HepG2 (cell line): ENCODE results near the gene XXYLT1. TPM values are rescaled to one million over a fixed set of nuclear protein-coding genes. Genes with fewer than 3 reads are reported as not detected.

ENCODE experiments used
- ATF7-NPFF ChIP-seq: sonication (generic); formaldehyde crosslinking; IDR thresholded peaks from 2 replicates; pipeline ENCODE4 v1.8.1; 2023; ENCODE audit warnings: mild to moderate bottlenecking, low read depth, missing genetic modification reagents, moderate library complexity
- MTF2 ChIP-seq: sonication (generic); formaldehyde crosslinking; IDR thresholded peaks from 2 replicates; pipeline ENCODE4 v1.5.0; 2020; ENCODE audit warnings: missing genetic modification reagents, borderline replicate concordance
- NFKBIZ ChIP-seq: IDR thresholded peaks from 2 replicates; pipeline ENCODE4 v1.6.1; 2018; ENCODE audit warnings: missing genetic modification reagents, missing compliant biosample characterization
- polyA plus RNA-seq, 8 experiments: library from polyadenylated mRNA; depleted of rRNA in 3 of 8; stranded (reverse) in 7 of 8; unstranded in 1 of 8; fragments of >200 nt; fragmentation: Illumina TruSeq in 4 of 8; extraction: Trizol in 4 of 8; gene quantifications; 2 replicates each; pipeline versions ENCODE4 v1.2.1 to v1.2.3, GENCODE V29; 2011 to 2016; ENCODE audit warnings: low read depth in 4 of 8, missing spikeins in 1 of 8, mixed read lengths in 1 of 8; ENCODE audit not compliant: insufficient read depth in 1 of 8
- total RNA-seq, 5 experiments: library from RNA; depleted of rRNA; stranded (reverse); fragments of >200 nt; fragmentation: Illumina TruSeq; extraction: Trizol; gene quantifications; 2 replicates each; pipeline ENCODE4 v1.2.3, GENCODE V29; 2016; ENCODE audit warnings: low read depth in 1 of 5
- TF ChIP-seq, protein P1 (sequence below): sonication (generic); formaldehyde crosslinking; IDR thresholded peaks from 2 replicates; pipeline ENCODE4 v1.9.0; 2021; ENCODE audit warnings: mild to moderate bottlenecking, missing genetic modification reagents
- TF ChIP-seq, protein P2 (sequence below): sonication (generic); formaldehyde crosslinking; IDR thresholded peaks from 2 replicates; pipeline ENCODE4 v1.4.0; 2020; ENCODE audit warnings: missing genetic modification reagents
- TF ChIP-seq, protein P3 (sequence below): sonication (generic); formaldehyde crosslinking; IDR thresholded peaks from 2 replicates; pipeline ENCODE4 v1.9.0; 2022; ENCODE audit warnings: low read depth, missing genetic modification reagents

XXYLT1 gene
- total and polyA plus RNA-seq, 2 of the 13 experiments (the other 11 are each of a cell fraction or from before 2014, with no cell fraction given) = 17.7 to 19.0 TPM

DNA sequence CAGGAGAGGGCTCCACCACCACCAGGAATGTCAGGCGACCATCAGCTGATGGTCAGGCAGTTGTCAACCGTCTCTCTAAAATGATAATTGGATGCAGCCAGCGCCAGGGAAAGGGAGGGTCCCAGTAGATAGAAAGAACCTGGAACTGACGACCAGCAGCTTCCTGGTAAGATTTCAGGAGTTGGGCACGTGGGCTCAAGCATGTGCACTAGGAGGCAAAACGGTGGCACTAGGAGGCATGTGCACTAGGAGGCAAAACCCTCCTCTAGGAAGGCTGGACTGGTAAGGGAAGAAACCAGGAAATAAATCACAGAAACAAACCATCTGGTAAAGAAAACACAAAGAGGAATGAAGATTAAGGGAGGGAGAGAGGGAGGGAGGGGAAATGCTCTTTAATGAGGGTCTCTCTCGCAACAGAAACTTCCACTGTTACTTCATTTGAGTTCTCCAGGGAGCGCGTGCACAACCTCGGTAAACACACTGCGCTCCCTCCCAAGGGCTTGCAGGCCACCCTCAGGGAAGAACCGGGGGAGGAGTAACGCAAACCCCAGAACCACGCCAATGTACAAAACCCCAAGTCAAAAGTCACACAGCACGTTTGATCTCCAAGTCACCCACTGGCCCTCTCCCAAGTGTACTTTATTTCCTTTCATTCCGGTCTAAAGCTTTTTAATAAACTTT lies 116.7 kb downstream of the XXYLT1 start (continued):
- TF ChIP-seq, protein P1, sequence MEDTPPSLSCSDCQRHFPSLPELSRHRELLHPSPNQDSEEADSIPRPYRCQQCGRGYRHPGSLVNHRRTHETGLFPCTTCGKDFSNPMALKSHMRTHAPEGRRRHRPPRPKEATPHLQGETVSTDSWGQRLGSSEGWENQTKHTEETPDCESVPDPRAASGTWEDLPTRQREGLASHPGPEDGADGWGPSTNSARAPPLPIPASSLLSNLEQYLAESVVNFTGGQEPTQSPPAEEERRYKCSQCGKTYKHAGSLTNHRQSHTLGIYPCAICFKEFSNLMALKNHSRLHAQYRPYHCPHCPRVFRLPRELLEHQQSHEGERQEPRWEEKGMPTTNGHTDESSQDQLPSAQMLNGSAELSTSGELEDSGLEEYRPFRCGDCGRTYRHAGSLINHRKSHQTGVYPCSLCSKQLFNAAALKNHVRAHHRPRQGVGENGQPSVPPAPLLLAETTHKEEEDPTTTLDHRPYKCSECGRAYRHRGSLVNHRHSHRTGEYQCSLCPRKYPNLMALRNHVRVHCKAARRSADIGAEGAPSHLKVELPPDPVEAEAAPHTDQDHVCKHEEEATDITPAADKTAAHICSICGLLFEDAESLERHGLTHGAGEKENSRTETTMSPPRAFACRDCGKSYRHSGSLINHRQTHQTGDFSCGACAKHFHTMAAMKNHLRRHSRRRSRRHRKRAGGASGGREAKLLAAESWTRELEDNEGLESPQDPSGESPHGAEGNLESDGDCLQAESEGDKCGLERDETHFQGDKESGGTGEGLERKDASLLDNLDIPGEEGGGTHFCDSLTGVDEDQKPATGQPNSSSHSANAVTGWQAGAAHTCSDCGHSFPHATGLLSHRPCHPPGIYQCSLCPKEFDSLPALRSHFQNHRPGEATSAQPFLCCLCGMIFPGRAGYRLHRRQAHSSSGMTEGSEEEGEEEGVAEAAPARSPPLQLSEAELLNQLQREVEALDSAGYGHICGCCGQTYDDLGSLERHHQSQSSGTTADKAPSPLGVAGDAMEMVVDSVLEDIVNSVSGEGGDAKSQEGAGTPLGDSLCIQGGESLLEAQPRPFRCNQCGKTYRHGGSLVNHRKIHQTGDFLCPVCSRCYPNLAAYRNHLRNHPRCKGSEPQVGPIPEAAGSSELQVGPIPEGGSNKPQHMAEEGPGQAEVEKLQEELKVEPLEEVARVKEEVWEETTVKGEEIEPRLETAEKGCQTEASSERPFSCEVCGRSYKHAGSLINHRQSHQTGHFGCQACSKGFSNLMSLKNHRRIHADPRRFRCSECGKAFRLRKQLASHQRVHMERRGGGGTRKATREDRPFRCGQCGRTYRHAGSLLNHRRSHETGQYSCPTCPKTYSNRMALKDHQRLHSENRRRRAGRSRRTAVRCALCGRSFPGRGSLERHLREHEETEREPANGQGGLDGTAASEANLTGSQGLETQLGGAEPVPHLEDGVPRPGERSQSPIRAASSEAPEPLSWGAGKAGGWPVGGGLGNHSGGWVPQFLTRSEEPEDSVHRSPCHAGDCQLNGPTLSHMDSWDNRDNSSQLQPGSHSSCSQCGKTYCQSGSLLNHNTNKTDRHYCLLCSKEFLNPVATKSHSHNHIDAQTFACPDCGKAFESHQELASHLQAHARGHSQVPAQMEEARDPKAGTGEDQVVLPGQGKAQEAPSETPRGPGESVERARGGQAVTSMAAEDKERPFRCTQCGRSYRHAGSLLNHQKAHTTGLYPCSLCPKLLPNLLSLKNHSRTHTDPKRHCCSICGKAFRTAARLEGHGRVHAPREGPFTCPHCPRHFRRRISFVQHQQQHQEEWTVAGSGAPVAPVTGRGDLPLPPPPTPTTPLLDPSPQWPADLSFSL (CRISPR knock-in tag) = no peak
- TF ChIP-seq ATF7-NPFF (CRISPR knock-in tag) (0 out of 2 replicates have a peak, but pooled peaks have one; percentile 0), MTF2 (CRISPR knock-in tag) (no peak), NFKBIZ (CRISPR knock-in tag) (no peak)
- TF ChIP-seq, protein P2, sequence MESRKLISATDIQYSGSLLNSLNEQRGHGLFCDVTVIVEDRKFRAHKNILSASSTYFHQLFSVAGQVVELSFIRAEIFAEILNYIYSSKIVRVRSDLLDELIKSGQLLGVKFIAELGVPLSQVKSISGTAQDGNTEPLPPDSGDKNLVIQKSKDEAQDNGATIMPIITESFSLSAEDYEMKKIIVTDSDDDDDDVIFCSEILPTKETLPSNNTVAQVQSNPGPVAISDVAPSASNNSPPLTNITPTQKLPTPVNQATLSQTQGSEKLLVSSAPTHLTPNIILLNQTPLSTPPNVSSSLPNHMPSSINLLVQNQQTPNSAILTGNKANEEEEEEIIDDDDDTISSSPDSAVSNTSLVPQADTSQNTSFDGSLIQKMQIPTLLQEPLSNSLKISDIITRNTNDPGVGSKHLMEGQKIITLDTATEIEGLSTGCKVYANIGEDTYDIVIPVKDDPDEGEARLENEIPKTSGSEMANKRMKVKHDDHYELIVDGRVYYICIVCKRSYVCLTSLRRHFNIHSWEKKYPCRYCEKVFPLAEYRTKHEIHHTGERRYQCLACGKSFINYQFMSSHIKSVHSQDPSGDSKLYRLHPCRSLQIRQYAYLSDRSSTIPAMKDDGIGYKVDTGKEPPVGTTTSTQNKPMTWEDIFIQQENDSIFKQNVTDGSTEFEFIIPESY (CRISPR knock-in tag) = 0 out of 2 replicates have a peak, but pooled peaks have one; percentile 45
- TF ChIP-seq, protein P3, sequence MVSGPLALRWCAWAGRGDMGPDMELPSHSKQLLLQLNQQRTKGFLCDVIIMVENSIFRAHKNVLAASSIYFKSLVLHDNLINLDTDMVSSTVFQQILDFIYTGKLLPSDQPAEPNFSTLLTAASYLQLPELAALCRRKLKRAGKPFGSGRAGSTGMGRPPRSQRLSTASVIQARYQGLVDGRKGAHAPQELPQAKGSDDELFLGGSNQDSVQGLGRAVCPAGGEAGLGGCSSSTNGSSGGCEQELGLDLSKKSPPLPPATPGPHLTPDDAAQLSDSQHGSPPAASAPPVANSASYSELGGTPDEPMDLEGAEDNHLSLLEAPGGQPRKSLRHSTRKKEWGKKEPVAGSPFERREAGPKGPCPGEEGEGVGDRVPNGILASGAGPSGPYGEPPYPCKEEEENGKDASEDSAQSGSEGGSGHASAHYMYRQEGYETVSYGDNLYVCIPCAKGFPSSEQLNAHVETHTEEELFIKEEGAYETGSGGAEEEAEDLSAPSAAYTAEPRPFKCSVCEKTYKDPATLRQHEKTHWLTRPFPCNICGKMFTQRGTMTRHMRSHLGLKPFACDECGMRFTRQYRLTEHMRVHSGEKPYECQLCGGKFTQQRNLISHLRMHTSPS (CRISPR knock-in tag) = 0 out of 2 replicates have a peak, but pooled peaks have one; percentile 6
